Kidney (tissue), 14 donors: ENCODE data around the gene LCOR. TPM values are rescaled to one million over a fixed set of nuclear protein-coding genes. Genes with fewer than 3 reads are reported as not detected.

Experiments
- DNase-seq, 5 donors: peaks; one replicate each; pipeline ENCODE4 v3.0.0-alpha.2; 2013 to 2020
- FAIRE-seq: peaks from 2 replicates; lab custom pipeline; 2012; peaks lifted over from hg19 to GRCh38; lab: Jason Lieb, UNC
- H3K27ac ChIP-seq, 2 donors: one replicate each; pipeline ENCODE4 v1.7.0; 2013; ENCODE audit warnings: low read depth in 2 of 2, low read length in 2 of 2, inconsistent platforms in 1 of 2
- H3K27me3 ChIP-seq: one replicate; pipeline ENCODE4 v1.7.1; 2013; ENCODE audit warnings: low read length, inconsistent platforms; ENCODE audit not compliant: control insufficient read depth, insufficient read depth
- H3K36me3 ChIP-seq, 3 donors: one replicate each; pipeline versions ENCODE4 v1.7.0 to v1.7.1; 2013; ENCODE audit warnings: low read length in 3 of 3, control low read depth in 1 of 3, inconsistent platforms in 1 of 3; ENCODE audit not compliant: insufficient read depth in 3 of 3, control insufficient read depth in 2 of 3
- H3K4me1 ChIP-seq, 3 donors: one replicate each; pipeline versions ENCODE4 v1.7.0 to v1.7.1; 2013; ENCODE audit warnings: low read length in 3 of 3, inconsistent platforms in 1 of 3, low read depth in 1 of 3; ENCODE audit not compliant: control insufficient read depth in 2 of 3, insufficient read depth in 2 of 3
- H3K4me3 ChIP-seq, 3 donors: one replicate each; pipeline versions ENCODE4 v1.7.0 to v1.8.1; 2013; ENCODE audit warnings: low read length in 3 of 3, control low read depth in 1 of 3, inconsistent platforms in 1 of 3
- H3K9ac ChIP-seq, 3 donors: one replicate each; pipeline versions ENCODE4 v1.7.0 to v1.7.1; 2013; ENCODE audit warnings: low read length in 3 of 3, control low read depth in 1 of 3, inconsistent platforms in 1 of 3
- H3K9me3 ChIP-seq, 3 donors: one replicate each; pipeline versions ENCODE4 v1.7.0 to v1.7.1; 2013; ENCODE audit warnings: low read length in 3 of 3, control low read depth in 1 of 3, inconsistent platforms in 1 of 3; ENCODE audit not compliant: control insufficient read depth in 2 of 3, insufficient read depth in 1 of 3
- CTCF ChIP-seq: IDR thresholded peaks from 3 replicates; pipeline ENCODE4 v1.5.1; 2012; ENCODE audit warnings: mild to moderate bottlenecking, moderate library complexity, borderline replicate concordance; ENCODE audit not compliant: insufficient read depth; ENCODE audit errors: extremely low read depth
- intact Hi-C: fragments of 100-400 bp; cut with DNase I; formaldehyde crosslinking; loops from one replicate; pipeline ENCODE4 v1.11.1; 2022
- polyA plus RNA-seq: library from polyadenylated mRNA; stranded (reverse); fragments of 350-450 nt; fragmentation: Illumina TruSeq; extraction: RNeasy Lipid Tissue Mini Kit (QIAGEN cat#74804); gene quantifications from one replicate; pipeline ENCODE4 v1.2.3, GENCODE V29; 2014; ENCODE audit warnings: low read depth, low replicate concordance; ENCODE audit not compliant: insufficient read depth
- total RNA-seq: library from RNA; stranded (reverse); fragmentation: NEBNext Ultra II Directional; extraction: Animal tissue kit (Norgen Biotek cat#: 25700); gene quantifications from one replicate; pipeline ENCODE4 v1.2.1, GENCODE V29; 2021
- donor health status: control.
- donor health status: control.
- donor health status: control.
- donor health status: control.
- donor health status: control.
- donor health status: DM: yes; HTN: yes; CAD: no.
- donor health status: Normal renal cell carcinoma (clear cell type).

The LCOR gene
- total and polyA plus RNA-seq, 2 donors from 2014 or later = 2.8 to 48.5 TPM

- Histone ChIP-seq H3K9ac (no peak overlapping the region), H3K4me1 (no peaks in the 10 kb centered on the region), H3K27me3 (no peaks in the 10 kb centered on the region), H3K9me3 (no peaks in the 10 kb centered on the region), H3K27ac (no peak overlapping the region), H3K4me3 (no peak overlapping the region), H3K36me3 (peaks cover 5 to 20% (median 7%) of the 10 kb centered on the region in 3 donors)
- intact Hi-C loops = no loop called here
- DNase-seq (no peak), FAIRE-seq (no peak)
- TF ChIP-seq CTCF = no peak
These were observed 150.2 kb downstream of the LCOR start for GRCh38 chr10:96982149-96982930.

GRCh38 chr10:96984541-96985131, 152.5 kb downstream of the LCOR start:
- H3K4me1 ChIP-seq = no peaks in the 10 kb centered on the region
- DNase-seq = no peak
- FAIRE-seq = no peak
- H3K27ac ChIP-seq = no peak overlapping the region
- H3K9me3 ChIP-seq = no peaks in the 10 kb centered on the region
- intact Hi-C loops = no loop called here
- H3K27me3 ChIP-seq = no peaks in the 10 kb centered on the region
- no peak overlapping the region for H3K9ac ChIP-seq
- no peak overlapping the region for H3K4me3 ChIP-seq
- peaks cover 5 to 20% (median 7%) of the 10 kb centered on the region in 3 donors for H3K36me3 ChIP-seq
- TF ChIP-seq CTCF = no peak

- intact Hi-C loops = no loop called here
- DNase-seq (no peak), FAIRE-seq (no peak)
- Histone ChIP-seq H3K9me3 (no peaks in the 10 kb centered on the region), H3K9ac (no peak overlapping the region), H3K27me3 (no peaks in the 10 kb centered on the region), H3K27ac (no peak overlapping the region), H3K4me3 (no peak overlapping the region), H3K36me3 (peaks cover 0 to 12% (median 2%) of the 10 kb centered on the region in 3 donors), H3K4me1 (no peaks in the 10 kb centered on the region)
- no peak for TF ChIP-seq CTCF
These were observed 154.2 kb downstream of the LCOR start for GRCh38 chr10:96986200-96986856.
